Inflammatory macrophage treated with lipopolysaccharide for 1 hour (primary cell): Measurements from ENCODE around the gene FXN.
"Not testable (repeated sequence)": the region's sequence is repeated elsewhere in the genome, so short reads cannot be mapped to it uniquely, and the experiment has no call there.

Experiments used
- DNase-seq, 2 donors: peaks; one replicate each; pipeline ENCODE4 v3.0.0-alpha.2; 2020 to 2022

FXN gene

GRCh38 chr9:69027355-69028097, 8.0 kb upstream of the FXN start:
- peak; percentile 42 to 68 for DNase-seq

- DNase-seq: no peak
Observed at GRCh38 chr9:69028754-69029153, 6.8 kb upstream of the FXN start.

GRCh38 chr9:69029535-69029934, 6.0 kb upstream of the FXN start:
- DNase-seq: no peak

- DNase-seq: no peak
Observed at GRCh38 chr9:69030851-69031645, 4.5 kb upstream of the FXN start.

- DNase-seq: no peak
Observed at GRCh38 chr9:69034071-69034470, 1.5 kb upstream of the FXN start.

GRCh38 chr9:69036309-69036708, 757 bp downstream of the FXN start:
- DNase-seq: peak; percentile 18 to 33

- no peak for DNase-seq
Observed at GRCh38 chr9:69036799-69037198, 1.2 kb downstream of the FXN start.

- DNase-seq: no peak
Observed at GRCh38 chr9:69040646-69041045, 5.1 kb downstream of the FXN start.

- DNase-seq: no peak
Observed at GRCh38 chr9:69044240-69045219, 9.0 kb downstream of the FXN start.

- no peak for DNase-seq
Observed at GRCh38 chr9:69045821-69046220, 10.3 kb downstream of the FXN start.

GRCh38 chr9:69046723-69047122, 11.2 kb downstream of the FXN start:
- DNase-seq: no peak

- peak in 1 of 2 donors; percentile 8 for DNase-seq
Observed at GRCh38 chr9:69047371-69047770, 11.8 kb downstream of the FXN start.

GRCh38 chr9:69049094-69049493, 13.5 kb downstream of the FXN start:
- no peak for DNase-seq

- not testable (repeated sequence) for DNase-seq
Observed at GRCh38 chr9:69050936-69051335, 15.4 kb downstream of the FXN start.

- DNase-seq: no peak
Observed at GRCh38 chr9:69054989-69055388, 19.4 kb downstream of the FXN start.

- DNase-seq: no peak
Observed at GRCh38 chr9:69056191-69056815, 20.8 kb downstream of the FXN start.

GRCh38 chr9:69058101-69058500, 22.5 kb downstream of the FXN start:
- no peak for DNase-seq

GRCh38 chr9:69060766-69061165, 25.2 kb downstream of the FXN start:
- DNase-seq: no peak

- DNase-seq: no peak
Observed at GRCh38 chr9:69062195-69062594, 26.6 kb downstream of the FXN start.

GRCh38 chr9:69063839-69064238, 28.3 kb downstream of the FXN start:
- no peak for DNase-seq

GRCh38 chr9:69065660-69066059, 30.1 kb downstream of the FXN start:
- no peak for DNase-seq

GRCh38 chr9:69066955-69067354, 31.4 kb downstream of the FXN start:
- DNase-seq: no peak

- DNase-seq: no peak
Observed at GRCh38 chr9:69070201-69070600, 34.6 kb downstream of the FXN start.
